Measurements from ENCODE around the gene IRF9. TPM values are rescaled to one million over a fixed set of nuclear protein-coding genes. Genes with fewer than 3 reads are reported as not detected.

Gene IRF9
- total RNA-seq, 1 donor from 2014 or later, result 123 TPM

DNA sequence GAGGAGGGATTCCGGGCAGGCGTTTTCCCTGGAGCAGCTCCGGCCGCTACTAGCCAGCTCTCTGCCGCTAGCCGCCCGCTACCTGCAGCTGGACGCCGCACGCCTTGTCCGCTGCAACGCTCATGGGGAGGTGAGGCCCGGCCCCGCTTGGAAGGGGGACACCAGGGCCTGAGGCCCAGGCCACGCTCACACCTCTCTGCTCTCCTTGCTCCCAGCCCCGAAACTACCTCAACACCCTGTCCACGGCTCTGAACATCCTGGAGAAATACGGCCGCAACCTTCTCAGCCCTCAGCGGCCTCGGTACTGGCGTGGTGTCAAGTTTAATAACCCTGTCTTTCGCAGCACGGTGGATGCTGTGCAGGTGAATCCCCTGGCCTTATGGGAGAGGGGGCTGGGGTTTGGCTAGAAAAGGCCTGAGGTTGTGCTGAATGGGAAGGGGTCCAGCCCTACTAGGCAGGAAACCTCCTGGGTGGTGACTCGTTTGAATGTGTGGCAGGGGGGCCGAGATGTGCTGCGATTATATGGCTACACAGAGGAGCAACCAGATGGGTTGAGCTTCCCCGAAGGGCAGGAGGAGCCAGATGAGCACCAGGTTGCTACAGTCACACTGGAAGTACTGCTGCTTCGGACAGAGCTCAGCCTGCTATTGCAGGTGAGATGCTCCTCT is 13.2 kb upstream of the IRF9 start:
- Histone ChIP-seq H3K4me3 (peak overlapping the region; percentile 76), H3K4me1 (peaks cover 22% of the 10 kb centered on the region), H3K9me3 (no peaks in the 10 kb centered on the region), H3K27ac (peak overlapping the region; percentile 87), H3K27me3 (no peaks in the 10 kb centered on the region), H3K36me3 (peaks cover 58% of the 10 kb centered on the region)
- no peak for DNase-seq
- no peak for ATAC-seq
- intact Hi-C loops (cut with DNase I), result no loop called here
- TF ChIP-seq, protein P1, sequence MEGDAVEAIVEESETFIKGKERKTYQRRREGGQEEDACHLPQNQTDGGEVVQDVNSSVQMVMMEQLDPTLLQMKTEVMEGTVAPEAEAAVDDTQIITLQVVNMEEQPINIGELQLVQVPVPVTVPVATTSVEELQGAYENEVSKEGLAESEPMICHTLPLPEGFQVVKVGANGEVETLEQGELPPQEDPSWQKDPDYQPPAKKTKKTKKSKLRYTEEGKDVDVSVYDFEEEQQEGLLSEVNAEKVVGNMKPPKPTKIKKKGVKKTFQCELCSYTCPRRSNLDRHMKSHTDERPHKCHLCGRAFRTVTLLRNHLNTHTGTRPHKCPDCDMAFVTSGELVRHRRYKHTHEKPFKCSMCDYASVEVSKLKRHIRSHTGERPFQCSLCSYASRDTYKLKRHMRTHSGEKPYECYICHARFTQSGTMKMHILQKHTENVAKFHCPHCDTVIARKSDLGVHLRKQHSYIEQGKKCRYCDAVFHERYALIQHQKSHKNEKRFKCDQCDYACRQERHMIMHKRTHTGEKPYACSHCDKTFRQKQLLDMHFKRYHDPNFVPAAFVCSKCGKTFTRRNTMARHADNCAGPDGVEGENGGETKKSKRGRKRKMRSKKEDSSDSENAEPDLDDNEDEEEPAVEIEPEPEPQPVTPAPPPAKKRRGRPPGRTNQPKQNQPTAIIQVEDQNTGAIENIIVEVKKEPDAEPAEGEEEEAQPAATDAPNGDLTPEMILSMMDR (IDR thresholded peaks at IDR 0.05), result no peak

GRCh38 chr14:24149302-24149969 is 11.6 kb upstream of the IRF9 start:
- peaks cover 22% of the 10 kb centered on the region for H3K4me1 ChIP-seq
- intact Hi-C loops (cut with DNase I), result no loop called here
- no peak overlapping the region for H3K27ac ChIP-seq
- ATAC-seq, result no peak
- H3K4me3 ChIP-seq, result no peak overlapping the region
- TF ChIP-seq, protein P1 (IDR thresholded peaks at IDR 0.05), result no peak
- H3K9me3 ChIP-seq, result no peaks in the 10 kb centered on the region
- no peak for DNase-seq
- no peaks in the 10 kb centered on the region for H3K27me3 ChIP-seq
- peaks cover 58% of the 10 kb centered on the region for H3K36me3 ChIP-seq

DNA sequence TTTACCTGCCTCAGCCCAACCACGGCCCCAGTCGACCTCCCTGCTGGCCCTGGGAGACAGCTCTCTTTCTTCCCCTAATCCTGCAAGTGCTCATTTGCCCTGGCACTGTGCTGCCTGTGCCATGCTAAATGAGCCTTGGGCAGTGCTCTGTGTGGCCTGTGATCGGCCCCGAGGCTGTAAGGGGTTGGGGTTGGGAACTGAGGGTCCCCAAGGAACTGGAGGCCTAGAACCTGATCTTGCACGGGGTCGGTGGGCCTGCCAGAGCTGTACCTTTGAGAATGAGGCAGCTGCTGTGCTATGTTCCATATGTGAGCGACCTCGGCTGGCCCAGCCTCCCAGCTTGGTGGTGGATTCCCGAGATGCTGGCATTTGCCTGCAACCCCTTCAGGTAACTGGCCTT is 11.0 kb upstream of the IRF9 start:
- Histone ChIP-seq H3K4me1 (peaks cover 22% of the 10 kb centered on the region), H3K36me3 (peaks cover 64% of the 10 kb centered on the region), H3K4me3 (no peak overlapping the region), H3K27ac (no peak overlapping the region), H3K9me3 (no peaks in the 10 kb centered on the region), H3K27me3 (no peaks in the 10 kb centered on the region)
- TF ChIP-seq, protein P1 (IDR thresholded peaks at IDR 0.05), result no peak
- ATAC-seq, result no peak
- intact Hi-C loops (cut with DNase I), result no loop called here
- no peak for DNase-seq

- DNase-seq, result no peak
- H3K27me3 ChIP-seq, result no peaks in the 10 kb centered on the region
- no peak for ATAC-seq
These were observed 10.5 kb upstream of the IRF9 start for GRCh38 chr14:24150567-24150966.

GRCh38 chr14:24150993-24151392 is 10.1 kb upstream of the IRF9 start:
- intact Hi-C loops (cut with DNase I), result no loop called here
- DNase-seq, result no peak
- TF ChIP-seq, protein P1 (IDR thresholded peaks at IDR 0.05), result no peak
- no peak overlapping the region for H3K4me3 ChIP-seq
- no peaks in the 10 kb centered on the region for H3K27me3 ChIP-seq
- no peak overlapping the region for H3K27ac ChIP-seq
- peaks cover 14% of the 10 kb centered on the region for H3K4me1 ChIP-seq
- H3K36me3 ChIP-seq, result peaks cover 73% of the 10 kb centered on the region
- no peak for ATAC-seq
- no peaks in the 10 kb centered on the region for H3K9me3 ChIP-seq

More at GRCh38 chr14:24150567-24150966, 10.5 kb upstream of the IRF9 start:
- Histone ChIP-seq H3K36me3 (peaks cover 69% of the 10 kb centered on the region), H3K27ac (no peak overlapping the region), H3K4me1 (peaks cover 18% of the 10 kb centered on the region), H3K9me3 (no peaks in the 10 kb centered on the region), H3K4me3 (no peak overlapping the region)
- TF ChIP-seq, protein P1 (IDR thresholded peaks at IDR 0.05), result no peak
- intact Hi-C loops (cut with DNase I), result no loop called here

Measured in upper lobe of right lung (tissue), 1 donor.